ENCODE data around the gene TMPRSS7. TPM values are rescaled to one million over a fixed set of nuclear protein-coding genes. Genes with fewer than 3 reads are reported as not detected.

The TMPRSS7 gene
- total RNA-seq, 2 experiments from 2014 or later, result not detected

DNA sequence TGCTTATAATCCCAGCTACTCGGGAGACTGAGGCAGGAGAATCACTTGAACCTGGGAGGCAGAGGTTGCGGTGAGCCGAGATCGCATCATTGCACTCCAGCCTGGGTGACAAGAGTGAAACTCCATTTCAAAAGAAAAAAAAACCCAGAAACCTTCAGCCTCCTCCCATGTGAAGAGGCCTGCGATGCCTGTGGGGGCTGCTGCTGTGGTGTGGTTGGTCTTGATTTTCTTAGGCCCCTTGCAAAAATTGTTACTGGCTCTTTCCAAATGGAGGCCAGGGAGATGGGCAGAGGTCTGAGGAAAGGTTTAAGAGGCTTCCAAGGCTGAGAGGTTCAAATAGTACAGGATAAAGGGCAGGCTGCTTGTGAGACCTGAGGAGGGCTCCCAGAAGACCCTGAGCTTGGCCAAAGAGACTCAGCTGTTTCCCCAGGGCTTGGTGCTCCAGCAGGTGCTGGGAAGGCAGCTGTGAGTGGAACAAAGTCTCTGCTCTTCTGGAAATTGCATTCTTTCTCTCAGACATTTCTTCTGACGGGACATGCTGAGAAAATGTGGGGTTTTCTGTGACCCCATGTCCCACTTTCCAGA, 80.1 kb downstream of the TMPRSS7 start:
- CTCF ChIA-PET, result interaction anchor here (1.0 to 1.3 kb wide), 2 partner anchors 18 to 21 kb away, joined by 3 to 4 read pairs; partner anchors contain the start of gene GCSAM
- no peak overlapping the region for H3K27ac Mint-ChIP-seq
- POLR2A ChIA-PET, result interaction anchor here (1.0 kb wide), 1 partner anchor 16 kb away, joined by 4 read pairs; no protein-coding TSS in a partner anchor

DNA sequence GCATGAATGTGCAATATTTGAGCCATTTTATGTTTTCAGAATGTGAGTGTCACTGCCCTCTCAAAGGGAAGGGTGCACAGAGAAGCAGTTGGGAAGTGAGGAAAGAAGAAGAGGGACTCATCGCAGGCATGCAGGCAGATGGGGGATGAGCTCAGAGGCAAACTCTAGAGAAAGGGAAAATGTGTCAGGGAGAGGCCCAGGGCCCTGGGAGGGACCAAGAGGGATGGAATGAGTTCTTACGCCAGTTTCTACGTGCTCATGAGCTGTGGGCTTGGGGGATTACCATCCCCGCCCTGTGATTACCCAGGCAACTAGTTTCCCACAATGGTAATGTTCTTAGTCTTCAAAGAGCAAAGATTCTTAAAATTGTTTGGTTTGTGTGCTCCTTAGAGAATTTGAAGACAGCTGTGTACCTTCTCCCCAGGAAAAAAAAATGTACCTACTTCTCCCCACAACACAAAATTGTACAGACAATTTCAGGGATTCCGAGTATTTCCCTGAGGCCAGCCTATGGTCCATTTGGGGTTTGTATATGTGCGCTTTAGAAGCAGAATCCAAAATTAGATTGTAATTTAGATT, 80.7 kb downstream of the TMPRSS7 start:
- H3K9me3 Mint-ChIP-seq (ENCODE audit: insufficient read depth), result no peaks in the 10 kb centered on the region
- H3K27me3 Mint-ChIP-seq (ENCODE audit: low read depth), result no peaks in the 10 kb centered on the region
- DNase-seq, result no peak
- H3K36me3 Mint-ChIP-seq (ENCODE audit: low read depth), result peaks cover 10% of the 10 kb centered on the region
- H3K27ac Mint-ChIP-seq, result no peak overlapping the region
- CTCF ChIA-PET, result interaction anchor here (1.0 to 1.3 kb wide), 2 partner anchors 18 to 21 kb away, joined by 3 to 4 read pairs; partner anchors contain the start of gene GCSAM
- POLR2A ChIA-PET, result interaction anchor here (1.0 kb wide), 1 partner anchor 16 kb away, joined by 4 read pairs; no protein-coding TSS in a partner anchor
- H3K4me3 Mint-ChIP-seq, result no peak overlapping the region
- no peak for ATAC-seq
- peaks cover 27% of the 10 kb centered on the region for H3K4me1 Mint-ChIP-seq (ENCODE audit: low read depth)

More for the DNA sequence above, 80.1 kb downstream of the TMPRSS7 start:
- DNase-seq (no peak), ATAC-seq (no peak)
- H3K36me3 Mint-ChIP-seq (ENCODE audit: low read depth), result peaks cover 8% of the 10 kb centered on the region
- H3K4me3 Mint-ChIP-seq, result no peak overlapping the region
- H3K9me3 Mint-ChIP-seq (ENCODE audit: insufficient read depth), result no peaks in the 10 kb centered on the region
- peaks cover 21% of the 10 kb centered on the region for H3K4me1 Mint-ChIP-seq (ENCODE audit: low read depth)
- no peaks in the 10 kb centered on the region for H3K27me3 Mint-ChIP-seq (ENCODE audit: low read depth)

- no peak overlapping the region for H3K27ac Mint-ChIP-seq
- no peak overlapping the region for H3K4me3 Mint-ChIP-seq
- ChIA-PET CTCF (interaction anchor here (1.0 to 1.3 kb wide), 2 partner anchors 17 to 20 kb away, joined by 3 to 4 read pairs; partner anchors contain the start of gene GCSAM), POLR2A (interaction anchor here (1.0 kb wide), 1 partner anchor 15 kb away, joined by 4 read pairs; no protein-coding TSS in a partner anchor)
- peaks cover 32% of the 10 kb centered on the region for H3K4me1 Mint-ChIP-seq (ENCODE audit: low read depth)
- no peak for ATAC-seq
- peaks cover 13% of the 10 kb centered on the region for H3K36me3 Mint-ChIP-seq (ENCODE audit: low read depth)
- no peaks in the 10 kb centered on the region for H3K9me3 Mint-ChIP-seq (ENCODE audit: insufficient read depth)
- H3K27me3 Mint-ChIP-seq (ENCODE audit: low read depth), result no peaks in the 10 kb centered on the region
- no peak for DNase-seq
These were observed 81.4 kb downstream of the TMPRSS7 start for GRCh38 chr3:112115806-112116383.

DNA sequence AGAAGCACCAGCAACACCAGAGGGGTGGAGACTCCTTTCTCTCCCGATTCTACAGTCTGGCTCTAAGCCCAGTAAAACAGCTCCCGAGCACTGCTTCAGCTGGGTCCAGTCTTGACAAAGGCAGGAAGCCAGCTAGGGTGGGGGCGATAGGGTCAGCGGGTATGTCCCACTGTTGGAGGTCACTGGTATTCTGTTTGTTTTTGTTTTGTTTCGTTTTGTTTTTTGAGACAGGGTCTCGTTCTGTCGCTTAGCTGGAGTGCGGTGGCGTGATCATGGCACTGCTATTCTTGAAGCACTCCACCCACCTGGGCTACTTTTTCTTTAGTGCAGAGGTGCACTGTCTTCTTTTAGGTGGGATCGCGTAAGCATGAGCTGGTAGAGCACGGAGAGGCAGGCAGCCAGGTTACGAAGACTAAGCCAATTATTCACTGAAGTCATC, 82.2 kb downstream of the TMPRSS7 start:
- ATAC-seq, result no peak
- no peak overlapping the region for H3K27ac Mint-ChIP-seq
- no peak for DNase-seq
- no peaks in the 10 kb centered on the region for H3K27me3 Mint-ChIP-seq (ENCODE audit: low read depth)
- ChIA-PET CTCF (interaction anchor here (1.0 to 1.9 kb wide), 4 partner anchors 11 to 415 kb away, joined by 3 to 7 read pairs (median 4); no protein-coding TSS in a partner anchor), POLR2A (interaction anchor here (1.0 to 1.2 kb wide), 2 partner anchors 12 to 16 kb away, joined by 5 to 6 read pairs; partner anchors contain the start of gene GCSAM)
- H3K36me3 Mint-ChIP-seq (ENCODE audit: low read depth), result peaks cover 13% of the 10 kb centered on the region
- H3K4me1 Mint-ChIP-seq (ENCODE audit: low read depth), result peaks cover 39% of the 10 kb centered on the region
- H3K9me3 Mint-ChIP-seq (ENCODE audit: insufficient read depth), result no peaks in the 10 kb centered on the region
- no peak overlapping the region for H3K4me3 Mint-ChIP-seq

- H3K4me1 Mint-ChIP-seq (ENCODE audit: low read depth), result peaks cover 37% of the 10 kb centered on the region
- ATAC-seq (no peak), DNase-seq (no peak)
- CTCF ChIA-PET, result interaction anchor here (1.0 to 1.9 kb wide), 4 partner anchors 10 to 414 kb away, joined by 3 to 7 read pairs (median 4); no protein-coding TSS in a partner anchor
- H3K27ac Mint-ChIP-seq, result no peak overlapping the region
- H3K9me3 Mint-ChIP-seq (ENCODE audit: insufficient read depth), result no peaks in the 10 kb centered on the region
- POLR2A ChIA-PET, result interaction anchor here (1.0 to 1.2 kb wide), 2 partner anchors 11 to 15 kb away, joined by 5 to 6 read pairs; partner anchors contain the start of gene GCSAM
- no peak overlapping the region for H3K4me3 Mint-ChIP-seq
- no peaks in the 10 kb centered on the region for H3K27me3 Mint-ChIP-seq (ENCODE audit: low read depth)
- peaks cover 17% of the 10 kb centered on the region for H3K36me3 Mint-ChIP-seq (ENCODE audit: low read depth)
These were observed 82.9 kb downstream of the TMPRSS7 start for GRCh38 chr3:112117415-112117814.

- Mint-ChIP-seq H3K4me1 (ENCODE audit: low read depth) (peaks cover 37% of the 10 kb centered on the region), H3K27me3 (ENCODE audit: low read depth) (no peaks in the 10 kb centered on the region), H3K27ac (no peak overlapping the region), H3K4me3 (no peak overlapping the region), H3K36me3 (ENCODE audit: low read depth) (peaks cover 22% of the 10 kb centered on the region), H3K9me3 (ENCODE audit: insufficient read depth) (no peaks in the 10 kb centered on the region)
- CTCF ChIA-PET, result interaction anchor here (1.0 to 1.9 kb wide), 5 partner anchors 9 to 413 kb away, joined by 3 to 7 read pairs (median 4); no protein-coding TSS in a partner anchor
- POLR2A ChIA-PET, result interaction anchor here (1.0 to 1.2 kb wide), 2 partner anchors 10 to 15 kb away, joined by 5 to 6 read pairs; partner anchors contain the start of gene GCSAM
- ATAC-seq (no peak), DNase-seq (no peak)
These were observed 83.5 kb downstream of the TMPRSS7 start for GRCh38 chr3:112117841-112118571.

DNA sequence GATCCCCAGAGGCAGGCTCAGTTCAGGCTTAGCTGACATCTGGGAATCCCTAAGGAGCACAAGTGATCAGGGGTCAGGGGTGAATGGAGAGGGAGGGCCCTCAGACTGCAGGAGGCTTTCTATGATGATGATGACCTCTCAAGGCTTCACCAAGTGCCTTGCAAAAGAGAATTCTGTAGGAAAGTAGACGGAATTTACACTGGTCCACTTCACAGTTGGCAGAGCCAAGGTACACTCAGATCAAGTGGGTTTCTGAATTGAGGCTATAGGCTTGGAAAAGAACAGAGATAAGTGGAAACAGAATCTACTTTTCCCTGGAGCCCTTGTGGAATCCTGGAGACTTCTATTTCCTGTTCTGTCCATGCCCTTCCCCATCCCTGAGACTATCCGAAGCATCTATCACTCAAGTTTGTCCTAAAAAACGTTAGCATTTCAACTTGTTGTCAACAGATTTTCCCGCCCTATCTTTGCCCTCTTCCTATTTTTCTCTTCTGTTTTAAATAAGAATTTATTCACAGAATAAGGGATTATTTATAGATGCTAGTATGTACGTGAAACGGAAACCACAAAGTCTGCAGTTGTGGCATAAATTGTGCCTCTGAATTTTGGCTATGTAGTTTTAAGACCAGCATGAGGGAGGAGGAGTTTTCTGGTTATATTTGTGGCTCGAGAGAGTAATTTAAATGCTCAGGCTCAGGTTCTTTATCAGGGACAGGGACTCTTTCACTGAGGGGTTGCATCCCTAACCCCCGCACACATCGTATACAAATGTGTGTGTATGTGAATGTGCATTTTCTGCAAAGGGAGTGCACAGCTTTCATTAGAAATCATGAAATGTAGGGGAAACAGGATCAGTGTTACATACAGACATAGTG, 85.7 kb downstream of the TMPRSS7 start:
- H3K27me3 Mint-ChIP-seq (ENCODE audit: low read depth), result no peaks in the 10 kb centered on the region

DNA sequence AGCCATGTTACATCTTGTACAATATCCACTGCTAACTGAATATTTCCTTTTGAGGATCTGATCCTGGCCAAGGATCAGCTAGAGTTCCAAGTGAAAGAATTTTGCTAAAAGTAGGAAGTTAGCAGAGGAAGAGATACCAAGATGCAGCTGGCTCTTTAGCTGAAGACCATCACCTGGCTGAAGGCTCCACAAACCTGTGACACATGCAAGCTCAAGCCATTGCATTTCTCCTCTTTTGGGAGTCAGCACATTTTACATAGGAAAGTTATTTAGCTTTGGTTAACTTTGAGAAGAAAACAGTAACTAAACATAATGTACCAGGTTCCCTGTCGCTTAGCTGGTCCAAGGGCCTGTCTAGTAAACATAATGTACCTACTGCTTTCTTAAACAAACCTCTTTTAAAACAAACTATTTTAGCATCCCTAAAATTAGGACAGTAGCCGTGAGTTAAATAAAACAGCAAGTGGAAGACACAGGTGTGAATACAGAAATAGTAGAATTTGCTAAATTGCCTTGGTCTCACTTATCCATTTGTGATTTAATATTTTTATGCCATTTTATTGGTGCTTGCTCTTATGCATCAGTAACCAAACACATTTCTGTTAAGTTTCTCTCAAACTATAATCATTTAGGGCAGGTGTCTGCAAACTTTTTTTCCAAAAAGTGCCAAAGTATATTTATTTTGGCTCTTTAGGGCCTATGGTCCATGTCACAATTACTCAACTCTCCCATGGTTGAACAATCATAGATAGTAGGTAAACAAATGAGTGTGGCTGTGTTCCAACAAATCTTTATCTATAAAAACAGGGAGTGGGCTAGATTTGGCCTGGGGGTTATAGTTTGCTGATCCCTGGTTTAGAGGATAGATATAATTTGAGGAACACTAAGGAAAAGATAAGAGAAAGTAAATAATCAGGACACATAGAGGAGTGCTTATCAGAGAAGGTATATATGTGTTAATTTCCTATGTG, 87.3 kb downstream of the TMPRSS7 start:
- Mint-ChIP-seq H3K36me3 (ENCODE audit: low read depth) (peaks cover 46% of the 10 kb centered on the region), H3K27ac (no peak overlapping the region), H3K4me3 (no peak overlapping the region), H3K9me3 (ENCODE audit: insufficient read depth) (no peaks in the 10 kb centered on the region), H3K27me3 (ENCODE audit: low read depth) (no peaks in the 10 kb centered on the region), H3K4me1 (ENCODE audit: low read depth) (peaks cover 52% of the 10 kb centered on the region)
- ATAC-seq (no peak), DNase-seq (no peak)
- CTCF ChIA-PET, result interaction anchor here (1.0 to 2.1 kb wide), 2 partner anchors 11 to 15 kb away, joined by 5 to 18 read pairs; no protein-coding TSS in a partner anchor
- POLR2A ChIA-PET, result interaction anchor here (0.5 kb wide), 1 partner anchor 211 kb away, joined by 3 read pairs; the partner anchor contains the start of gene CD200

More for the DNA sequence above, 85.7 kb downstream of the TMPRSS7 start:
- DNase-seq (no peak), ATAC-seq (peak; percentile 55)
- Mint-ChIP-seq H3K27ac (peak overlapping the region; percentile 68), H3K9me3 (ENCODE audit: insufficient read depth) (no peaks in the 10 kb centered on the region), H3K4me3 (peak overlapping the region; percentile 59), H3K36me3 (ENCODE audit: low read depth) (peaks cover 36% of the 10 kb centered on the region), H3K4me1 (ENCODE audit: low read depth) (peaks cover 37% of the 10 kb centered on the region)
- ChIA-PET CTCF (interaction anchor here (0.7 to 2.1 kb wide), 4 partner anchors 9 to 17 kb away, joined by 4 to 18 read pairs (median 4); no protein-coding TSS in a partner anchor), POLR2A (no interaction called here)

GRCh38 chr3:112122870-112123269, 88.3 kb downstream of the TMPRSS7 start:
- Mint-ChIP-seq H3K27ac (no peak overlapping the region), H3K36me3 (ENCODE audit: low read depth) (peaks cover 44% of the 10 kb centered on the region), H3K4me1 (ENCODE audit: low read depth) (peaks cover 60% of the 10 kb centered on the region), H3K4me3 (no peak overlapping the region), H3K27me3 (ENCODE audit: low read depth) (no peaks in the 10 kb centered on the region), H3K9me3 (ENCODE audit: insufficient read depth) (no peaks in the 10 kb centered on the region)
- no peak for ATAC-seq
- ChIA-PET POLR2A (no interaction called here), CTCF (interaction anchor here (1.6 kb wide), 1 partner anchor 11 kb away, joined by 4 read pairs; no protein-coding TSS in a partner anchor)
- no peak for DNase-seq

All from activated CD8-positive, alpha-beta T cell treated with anti-CD3 and anti-CD28 coated beads, Interleukin-2, amount 10 ng/mL, durations not matched to agents 7 days and 5 days (primary cell).